Measurements from ENCODE around the gene TET1.

DNA sequence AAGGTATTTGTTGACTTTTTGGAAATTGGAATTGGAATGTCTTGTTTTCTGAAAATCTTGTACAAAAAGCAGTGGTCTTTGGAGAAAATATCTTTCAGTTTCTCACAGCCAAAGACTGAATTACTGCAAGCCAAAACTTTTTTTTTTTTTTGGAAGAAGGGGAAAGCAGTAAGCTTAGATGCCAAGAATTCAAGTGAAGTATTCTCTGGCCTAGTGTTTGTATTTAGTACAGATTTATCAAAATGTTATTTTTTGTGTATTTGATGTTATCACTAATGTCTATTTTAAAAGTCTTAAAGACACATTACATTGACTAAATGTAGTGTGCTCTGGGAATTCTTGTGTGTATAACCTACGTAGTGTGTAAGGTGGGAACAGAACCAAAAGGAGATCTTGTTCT is 6.2 kb downstream of the TET1 start:
- no peak for TF ChIP-seq RAD21 (IDR thresholded peaks at IDR 0.05)
- TF ChIP-seq, protein P1, sequence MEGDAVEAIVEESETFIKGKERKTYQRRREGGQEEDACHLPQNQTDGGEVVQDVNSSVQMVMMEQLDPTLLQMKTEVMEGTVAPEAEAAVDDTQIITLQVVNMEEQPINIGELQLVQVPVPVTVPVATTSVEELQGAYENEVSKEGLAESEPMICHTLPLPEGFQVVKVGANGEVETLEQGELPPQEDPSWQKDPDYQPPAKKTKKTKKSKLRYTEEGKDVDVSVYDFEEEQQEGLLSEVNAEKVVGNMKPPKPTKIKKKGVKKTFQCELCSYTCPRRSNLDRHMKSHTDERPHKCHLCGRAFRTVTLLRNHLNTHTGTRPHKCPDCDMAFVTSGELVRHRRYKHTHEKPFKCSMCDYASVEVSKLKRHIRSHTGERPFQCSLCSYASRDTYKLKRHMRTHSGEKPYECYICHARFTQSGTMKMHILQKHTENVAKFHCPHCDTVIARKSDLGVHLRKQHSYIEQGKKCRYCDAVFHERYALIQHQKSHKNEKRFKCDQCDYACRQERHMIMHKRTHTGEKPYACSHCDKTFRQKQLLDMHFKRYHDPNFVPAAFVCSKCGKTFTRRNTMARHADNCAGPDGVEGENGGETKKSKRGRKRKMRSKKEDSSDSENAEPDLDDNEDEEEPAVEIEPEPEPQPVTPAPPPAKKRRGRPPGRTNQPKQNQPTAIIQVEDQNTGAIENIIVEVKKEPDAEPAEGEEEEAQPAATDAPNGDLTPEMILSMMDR (IDR thresholded peaks at IDR 0.05; ENCODE audit: low read depth, low read length, missing input control) = no peak
- TF ChIP-seq TAF1 (conservative IDR thresholded peaks at IDR 0.05) = no peak
- TF ChIP-seq REST (IDR thresholded peaks at IDR 0.05) = no peak
- no peak for TF ChIP-seq YY1 (IDR thresholded peaks at IDR 0.05)
- TF ChIP-seq GABPA (IDR thresholded peaks at IDR 0.05 in 1 of 2, conservative IDR thresholded peaks at IDR 0.05 in 1 of 2) = no peak
- TF ChIP-seq, protein P2, sequence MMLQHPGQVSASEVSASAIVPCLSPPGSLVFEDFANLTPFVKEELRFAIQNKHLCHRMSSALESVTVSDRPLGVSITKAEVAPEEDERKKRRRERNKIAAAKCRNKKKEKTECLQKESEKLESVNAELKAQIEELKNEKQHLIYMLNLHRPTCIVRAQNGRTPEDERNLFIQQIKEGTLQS (IDR thresholded peaks at IDR 0.05) = no peak
- TF ChIP-seq SP1 (IDR thresholded peaks at IDR 0.05) = no peak
- no peak for TF ChIP-seq EGR1 (IDR thresholded peaks at IDR 0.05; ENCODE audit: low read depth in 2 of 2)
- TF ChIP-seq, protein P3, sequence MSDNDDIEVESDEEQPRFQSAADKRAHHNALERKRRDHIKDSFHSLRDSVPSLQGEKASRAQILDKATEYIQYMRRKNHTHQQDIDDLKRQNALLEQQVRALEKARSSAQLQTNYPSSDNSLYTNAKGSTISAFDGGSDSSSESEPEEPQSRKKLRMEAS (IDR thresholded peaks at IDR 0.05) = no peak
- TF ChIP-seq JUND (IDR thresholded peaks at IDR 0.05) = no peak
- TF ChIP-seq ZBTB33 (IDR thresholded peaks at IDR 0.05) = no peak
- TF ChIP-seq RXRA (IDR thresholded peaks at IDR 0.05) = no peak
